HG02588 (cell line): Measurements from ENCODE around the gene HADH.

ENCODE experiments used
- ATAC-seq: cut with Tn5 transposase; IDR thresholded peaks from one replicate; pipeline ENCODE4 v1.9.1; 2021; ENCODE audit warnings: mild to moderate bottlenecking, moderate library complexity; ENCODE audit not compliant: unreplicated experiment

The HADH gene

GRCh38 chr4:108055787-108056186 is 66.1 kb downstream of the HADH start:
- no peak for ATAC-seq

- no peak for ATAC-seq
Measured at GRCh38 chr4:108056418-108056817, 66.7 kb downstream of the HADH start.

GRCh38 chr4:108058685-108059440 is 69.2 kb downstream of the HADH start:
- no peak for ATAC-seq

GRCh38 chr4:108060164-108060563 is 70.5 kb downstream of the HADH start:
- ATAC-seq: no peak

- no peak for ATAC-seq
Measured at GRCh38 chr4:108060686-108061321, 71.1 kb downstream of the HADH start.

- ATAC-seq: no peak
Measured at GRCh38 chr4:108068442-108068841, 78.8 kb downstream of the HADH start.

GRCh38 chr4:108070775-108071174 is 81.1 kb downstream of the HADH start:
- no peak for ATAC-seq

GRCh38 chr4:108072300-108072699 is 82.6 kb downstream of the HADH start:
- no peak for ATAC-seq

GRCh38 chr4:108078024-108078733 is 88.5 kb downstream of the HADH start:
- no peak for ATAC-seq

GRCh38 chr4:108080747-108081146 is 91.1 kb downstream of the HADH start:
- ATAC-seq: no peak

- ATAC-seq: no peak
Measured at GRCh38 chr4:108081256-108081655, 91.6 kb downstream of the HADH start.
